GM21381 (cell line): Measurements from ENCODE around the gene POU6F1.
"Not testable (repeated sequence)": the region's sequence is repeated elsewhere in the genome, so short reads cannot be mapped to it uniquely, and the experiment has no call there.

ENCODE experiments used
- ATAC-seq: cut with Tn5 transposase; IDR thresholded peaks from one replicate; pipeline ENCODE4 v1.9.1; 2021; ENCODE audit warnings: mild to moderate bottlenecking, moderate library complexity; ENCODE audit not compliant: unreplicated experiment

The POU6F1 gene

GRCh38 chr12:51229116-51229809 is 11.4 kb upstream of the POU6F1 start:
- ATAC-seq = no peak

GRCh38 chr12:51227962-51228361 is 10.1 kb upstream of the POU6F1 start:
- ATAC-seq = no peak

- ATAC-seq = not testable (repeated sequence)
Observed at GRCh38 chr12:51227112-51227511, 9.2 kb upstream of the POU6F1 start.

GRCh38 chr12:51225771-51226170 is 7.9 kb upstream of the POU6F1 start:
- no peak for ATAC-seq

- no peak for ATAC-seq
Observed at GRCh38 chr12:51225234-51225633, 7.4 kb upstream of the POU6F1 start.

GRCh38 chr12:51224625-51225024 is 6.8 kb upstream of the POU6F1 start:
- ATAC-seq = no peak

GRCh38 chr12:51222461-51222860 is 4.6 kb upstream of the POU6F1 start:
- ATAC-seq = no peak

- not testable (repeated sequence) for ATAC-seq
Observed at GRCh38 chr12:51219857-51220256, 2.0 kb upstream of the POU6F1 start.

GRCh38 chr12:51219322-51219721 is 1.5 kb upstream of the POU6F1 start:
- no peak for ATAC-seq

- no peak for ATAC-seq
Observed at GRCh38 chr12:51218607-51219161, 822 bp upstream of the POU6F1 start.

GRCh38 chr12:51217133-51217967 is 512 bp downstream of the POU6F1 start:
- peak; percentile 29 for ATAC-seq

- ATAC-seq = no peak
Observed at GRCh38 chr12:51216642-51217041, 1.2 kb downstream of the POU6F1 start.

- no peak for ATAC-seq
Observed at GRCh38 chr12:51214895-51215294, 3.0 kb downstream of the POU6F1 start.

- no peak for ATAC-seq
Observed at GRCh38 chr12:51210690-51211395, 7.0 kb downstream of the POU6F1 start.

- ATAC-seq = no peak
Observed at GRCh38 chr12:51209259-51209658, 8.6 kb downstream of the POU6F1 start.

- no peak for ATAC-seq
Observed at GRCh38 chr12:51208016-51208660, 9.7 kb downstream of the POU6F1 start.

- ATAC-seq = no peak
Observed at GRCh38 chr12:51205350-51205749, 12.5 kb downstream of the POU6F1 start.

GRCh38 chr12:51202718-51203117 is 15.1 kb downstream of the POU6F1 start:
- ATAC-seq = no peak

- no peak for ATAC-seq
Observed at GRCh38 chr12:51200806-51201205, 17.1 kb downstream of the POU6F1 start.

- no peak for ATAC-seq
Observed at GRCh38 chr12:51200156-51200555, 17.7 kb downstream of the POU6F1 start.
